HG03354 (cell line): Measurements from ENCODE around the gene CDH9.

ENCODE experiments used
- ATAC-seq: cut with Tn5 transposase; IDR thresholded peaks from one replicate; pipeline ENCODE4 v1.9.1; 2021; ENCODE audit warnings: mild to moderate bottlenecking; ENCODE audit not compliant: unreplicated experiment, poor library complexity, severe bottlenecking

The CDH9 gene

DNA sequence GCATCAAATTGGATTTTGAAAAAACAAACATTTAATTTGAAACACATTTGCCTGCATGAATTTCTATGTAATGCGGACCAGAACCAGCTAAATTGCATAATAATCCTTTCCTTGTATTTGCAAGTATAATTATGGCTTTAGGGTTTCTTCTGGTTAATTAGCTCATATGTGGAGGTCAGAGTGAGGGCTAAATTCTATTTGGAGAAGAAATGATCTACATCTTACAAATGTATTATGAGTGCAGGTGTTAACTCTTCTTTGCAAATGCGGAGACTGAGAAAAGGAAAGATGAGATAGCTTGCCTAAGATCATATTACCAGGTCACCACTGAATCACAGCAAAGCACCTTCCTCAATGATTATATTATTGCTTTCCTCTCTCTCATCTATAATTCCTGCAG, 194.7 kb downstream of the CDH9 start:
- ATAC-seq, result no peak

DNA sequence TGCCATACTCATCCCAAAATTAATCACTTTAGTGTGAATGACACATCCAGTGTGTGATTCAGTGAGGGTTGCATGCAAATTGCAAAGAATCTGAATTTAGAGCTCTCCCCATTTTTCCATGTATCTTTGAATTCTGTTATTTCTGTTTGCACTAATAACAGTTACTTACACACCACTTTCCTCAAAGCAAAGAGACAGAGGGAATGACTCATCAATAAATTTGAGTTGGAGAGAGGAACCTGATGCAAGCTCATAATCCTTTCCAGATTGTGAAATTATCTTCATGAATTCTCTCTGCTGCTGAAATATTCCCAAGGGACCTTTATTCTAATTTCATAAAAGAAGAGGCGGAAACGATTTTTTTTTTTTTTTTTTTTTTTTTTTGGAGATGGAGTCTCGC, 204.8 kb downstream of the CDH9 start:
- no peak for ATAC-seq
